UCSD-AML1 (cell line): ENCODE data around the gene KIAA0319L.
"Not testable (repeated sequence)": the region's sequence is repeated elsewhere in the genome, so short reads cannot be mapped to it uniquely, and the experiment has no call there.

Source experiments
- DNase-seq: peaks from one replicate; lab custom pipeline; 2025; ENCODE audit not compliant: unreplicated experiment; lab: John Stamatoyannopoulos, UW

KIAA0319L gene

GRCh38 chr1:35499231-35499630 is 58.0 kb downstream of the KIAA0319L start:
- no peak for DNase-seq

- no peak for DNase-seq
Measured at GRCh38 chr1:35497571-35497970, 59.6 kb downstream of the KIAA0319L start.

- DNase-seq = no peak
Measured at GRCh38 chr1:35490250-35490649, 67.0 kb downstream of the KIAA0319L start.

GRCh38 chr1:35488336-35488735 is 68.9 kb downstream of the KIAA0319L start:
- DNase-seq = no peak

GRCh38 chr1:35486858-35487408 is 70.3 kb downstream of the KIAA0319L start:
- no peak for DNase-seq

- DNase-seq = no peak
Measured at GRCh38 chr1:35481229-35481628, 76.0 kb downstream of the KIAA0319L start.

- DNase-seq = no peak
Measured at GRCh38 chr1:35477870-35478269, 79.3 kb downstream of the KIAA0319L start.

- no peak for DNase-seq
Measured at GRCh38 chr1:35475856-35476674, 81.1 kb downstream of the KIAA0319L start.

- DNase-seq = no peak
Measured at GRCh38 chr1:35475356-35475755, 81.8 kb downstream of the KIAA0319L start.

- not testable (repeated sequence) for DNase-seq
Measured at GRCh38 chr1:35473216-35473615, 84.0 kb downstream of the KIAA0319L start.

GRCh38 chr1:35470977-35471613 is 86.1 kb downstream of the KIAA0319L start:
- DNase-seq = no peak

GRCh38 chr1:35466120-35466519 is 91.1 kb downstream of the KIAA0319L start:
- no peak for DNase-seq

GRCh38 chr1:35463749-35464148 is 93.5 kb downstream of the KIAA0319L start:
- DNase-seq = not testable (repeated sequence)

GRCh38 chr1:35463232-35463631 is 94.0 kb downstream of the KIAA0319L start:
- DNase-seq = no peak

GRCh38 chr1:35461966-35462651 is 95.1 kb downstream of the KIAA0319L start:
- no peak for DNase-seq

- DNase-seq = no peak
Measured at GRCh38 chr1:35460796-35461195, 96.4 kb downstream of the KIAA0319L start.

- no peak for DNase-seq
Measured at GRCh38 chr1:35454616-35455015, 102.6 kb downstream of the KIAA0319L start.

- DNase-seq = no peak
Measured at GRCh38 chr1:35454176-35454575, 103.0 kb downstream of the KIAA0319L start.

- no peak for DNase-seq
Measured at GRCh38 chr1:35453031-35453430, 104.2 kb downstream of the KIAA0319L start.

GRCh38 chr1:35452106-35452774 is 105.0 kb downstream of the KIAA0319L start:
- peak; percentile 35 for DNase-seq

- peak; percentile 75 for DNase-seq
Measured at GRCh38 chr1:35451125-35451528, 106.1 kb downstream of the KIAA0319L start.
